GM23338 (cell line): Measurements from ENCODE around the gene PAF1. TPM values are rescaled to one million over a fixed set of nuclear protein-coding genes. Genes with fewer than 3 reads are reported as not detected.

Experiments
- ATAC-seq: fragments of 200-7000 bp; cut with Tn5 transposase; 3 replicates; pipeline ENCODE4 v1.9.1; 2020
- DNase-seq: peaks from one replicate; pipeline ENCODE4 v3.0.0-alpha.2; 2015; ENCODE audit warnings: low spot score
- H2AFZ ChIP-seq: fragments of 200-600 bp; sonication (generic); 2 replicates; pipeline ENCODE4 v1.8.0; 2016; ENCODE audit warnings: antibody characterized with exemption, mild to moderate bottlenecking, moderate library complexity
- H3F3A ChIP-seq: fragments of 200-600 bp; sonication (generic); replicated peaks from 2 replicates; pipeline ENCODE4 v1.8.0; 2017; ENCODE audit warnings: antibody characterized with exemption, mixed run types, low read depth
- H3K27ac ChIP-seq: fragments of 200-600 bp; sonication (generic); 2 replicates; pipeline ENCODE4 v1.6.1; 2016; ENCODE audit warnings: low read depth
- H3K27me3 ChIP-seq: fragments of 200-600 bp; sonication (generic); 2 replicates; pipeline ENCODE4 v1.8.0; 2016; ENCODE audit warnings: mild to moderate bottlenecking, mixed run types, moderate library complexity; ENCODE audit not compliant: insufficient read depth
- H3K36me3 ChIP-seq: fragments of 200-600 bp; sonication (generic); 2 replicates; pipeline ENCODE4 v1.8.0; 2016; ENCODE audit warnings: mild to moderate bottlenecking; ENCODE audit not compliant: insufficient read depth
- H3K4me1 ChIP-seq: fragments of 200-600 bp; sonication (generic); 2 replicates; pipeline ENCODE4 v1.8.0; 2016; ENCODE audit warnings: mild to moderate bottlenecking, moderate library complexity; ENCODE audit not compliant: insufficient read depth
- H3K4me2 ChIP-seq: fragments of 200-600 bp; sonication (generic); 2 replicates; pipeline ENCODE4 v1.7.1; 2017; ENCODE audit warnings: mixed run types
- H3K4me3 ChIP-seq: fragments of 200-600 bp; sonication (generic); 2 replicates; pipeline ENCODE4 v1.6.1; 2016; ENCODE audit warnings: mixed run types
- H3K79me2 ChIP-seq: fragments of 200-600 bp; sonication (generic); replicated peaks from 2 replicates; pipeline ENCODE4 v1.8.0; 2017; ENCODE audit warnings: mild to moderate bottlenecking; ENCODE audit not compliant: insufficient read depth
- H3K9me2 ChIP-seq: fragments of 200-600 bp; sonication (generic); 2 replicates; pipeline ENCODE4 v1.8.0; 2017; ENCODE audit not compliant: insufficient read depth
- H4K20me1 ChIP-seq: fragments of 200-600 bp; sonication (generic); replicated peaks from 2 replicates; pipeline ENCODE4 v1.8.0; 2017; ENCODE audit warnings: mild to moderate bottlenecking; ENCODE audit not compliant: insufficient read depth
- H3K27ac Mint-ChIP-seq: 2 replicates; pipeline ENCODE4 v1.8.0; 2020; ENCODE audit warnings: inconsistent platforms, mild to moderate bottlenecking, moderate library complexity, mixed read lengths
- H3K27me3 Mint-ChIP-seq: 3 replicates; pipeline ENCODE4 v1.8.0; 2022; ENCODE audit warnings: low read depth, mild to moderate bottlenecking, moderate library complexity, mixed read lengths, inconsistent platforms; ENCODE audit not compliant: insufficient read depth, poor library complexity
- H3K36me3 Mint-ChIP-seq: 3 replicates; pipeline ENCODE4 v1.8.0; 2021; ENCODE audit warnings: low read depth, mild to moderate bottlenecking, inconsistent platforms, moderate library complexity, mixed read lengths
- H3K4me1 Mint-ChIP-seq: 3 replicates; pipeline ENCODE4 v1.8.0; 2020; ENCODE audit warnings: mild to moderate bottlenecking, inconsistent platforms, mixed read lengths
- H3K4me3 Mint-ChIP-seq: 3 replicates; pipeline ENCODE4 v1.8.0; 2021; ENCODE audit warnings: moderate library complexity, mild to moderate bottlenecking, inconsistent platforms, mixed read lengths
- H3K9me3 Mint-ChIP-seq: 3 replicates; pipeline ENCODE4 v1.8.0; 2020; ENCODE audit warnings: moderate library complexity, mild to moderate bottlenecking, inconsistent platforms, mixed read lengths
- CREB1 ChIP-seq: fragments of 250-450 bp; sonication (Bioruptor Pico); IDR thresholded peaks from 2 replicates; pipeline ENCODE4 v1.5.0; 2020; ENCODE audit warnings: low read depth, mild to moderate bottlenecking, moderate library complexity
- NANOG ChIP-seq: IDR thresholded peaks from 2 replicates; pipeline ENCODE4 v1.6.1; 2016; ENCODE audit warnings: antibody characterized with exemption, borderline replicate concordance
- REST ChIP-seq: IDR thresholded peaks from one replicate; pipeline ENCODE4 v1.6.1; 2018; ENCODE audit warnings: antibody characterized with exemption; ENCODE audit not compliant: unreplicated experiment
- STAT1 ChIP-seq: IDR thresholded peaks from one replicate; pipeline ENCODE4 v1.6.1; 2016; ENCODE audit warnings: antibody characterized with exemption; ENCODE audit not compliant: unreplicated experiment
- ZNF114 ChIP-seq: fragments of 250-450 bp; sonication (Bioruptor Pico); IDR thresholded peaks from 2 replicates; pipeline ENCODE4 v1.5.0; 2020; ENCODE audit warnings: mild to moderate bottlenecking, moderate library complexity
- ZNF331 ChIP-seq: fragments of 250-450 bp; sonication (Bioruptor Pico); IDR thresholded peaks from 2 replicates; pipeline ENCODE4 v1.5.0; 2020; ENCODE audit warnings: low read depth, mild to moderate bottlenecking, moderate library complexity
- polyA plus RNA-seq: library from polyadenylated mRNA; unstranded; fragments of >200 nt; fragmentation: Nextera tagmentation; extraction: Ambion mirVana; gene quantifications from 2 replicates; pipeline ENCODE4 v1.2.1, GENCODE V29; 2016
- total RNA-seq: library from RNA; depleted of rRNA; stranded (reverse); fragments of >200 nt; shearing (Covaris generic); gene quantifications from 2 replicates; pipeline ENCODE4 v1.2.3, GENCODE V29; 2014
- TF ChIP-seq, protein P1 (sequence below), 2 experiments: fragments of 200-600 bp in 1 of 2; sonication (generic) in 1 of 2; conservative IDR thresholded peaks; 2 replicates each; pipeline versions ENCODE4 v1.5.1 to v1.6.1; 2016 to 2017; ENCODE audit warnings: antibody characterized with exemption in 2 of 2, low read depth in 2 of 2, mild to moderate bottlenecking in 2 of 2, moderate library complexity in 1 of 2
- TF ChIP-seq, protein P2 (sequence below): IDR thresholded peaks from 2 replicates; pipeline ENCODE4 v1.6.1; 2016; ENCODE audit warnings: antibody characterized with exemption

The PAF1 gene
- total and polyA plus RNA-seq, 2 experiments from 2014 or later = 22.1 to 47.3 TPM

DNA sequence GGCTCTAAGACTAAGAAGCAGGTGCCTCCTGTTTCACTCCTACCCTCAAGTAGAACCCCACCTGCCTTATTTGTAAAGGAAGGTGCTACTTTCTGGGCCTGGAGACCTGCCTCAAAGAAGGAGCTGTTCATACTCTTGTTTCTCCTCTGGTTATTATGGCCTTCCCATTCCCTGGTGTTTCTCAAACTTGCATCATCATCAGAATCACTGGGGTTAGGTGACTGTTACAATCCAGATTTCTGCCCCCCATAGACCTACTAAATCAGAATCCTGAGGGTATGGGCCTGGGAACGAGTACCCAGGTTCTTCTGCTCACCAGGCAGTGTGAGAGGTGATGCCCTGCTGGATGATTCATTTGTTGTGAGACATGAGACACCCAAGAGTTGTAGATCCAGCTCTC is 30.3 kb downstream of the PAF1 start:
- DNase-seq (no peak), ATAC-seq (no peak)
- Mint-ChIP-seq H3K27ac (no peak overlapping the region), H3K27me3 (peaks cover 7% of the 10 kb centered on the region), H3K4me3 (no peak overlapping the region), H3K36me3 (peaks cover 69% of the 10 kb centered on the region), H3K9me3 (no peaks in the 10 kb centered on the region), H3K4me1 (no peaks in the 10 kb centered on the region)
- Histone ChIP-seq H3K36me3 (peaks cover 28% of the 10 kb centered on the region), H4K20me1 (peaks cover 22% of the 10 kb centered on the region), H3F3A (peaks cover 10% of the 10 kb centered on the region; the same call in 1 of the 2 replicates), H3K27ac (no peak overlapping the region), H3K27me3 (no peaks in the 10 kb centered on the region), H2AFZ (no peak overlapping the region), H3K4me2 (no peak overlapping the region), H3K79me2 (no peaks in the 10 kb centered on the region), H3K4me3 (no peak overlapping the region), H3K9me2 (no peaks in the 10 kb centered on the region), H3K4me1 (no peaks in the 10 kb centered on the region)
- TF ChIP-seq, protein P1, sequence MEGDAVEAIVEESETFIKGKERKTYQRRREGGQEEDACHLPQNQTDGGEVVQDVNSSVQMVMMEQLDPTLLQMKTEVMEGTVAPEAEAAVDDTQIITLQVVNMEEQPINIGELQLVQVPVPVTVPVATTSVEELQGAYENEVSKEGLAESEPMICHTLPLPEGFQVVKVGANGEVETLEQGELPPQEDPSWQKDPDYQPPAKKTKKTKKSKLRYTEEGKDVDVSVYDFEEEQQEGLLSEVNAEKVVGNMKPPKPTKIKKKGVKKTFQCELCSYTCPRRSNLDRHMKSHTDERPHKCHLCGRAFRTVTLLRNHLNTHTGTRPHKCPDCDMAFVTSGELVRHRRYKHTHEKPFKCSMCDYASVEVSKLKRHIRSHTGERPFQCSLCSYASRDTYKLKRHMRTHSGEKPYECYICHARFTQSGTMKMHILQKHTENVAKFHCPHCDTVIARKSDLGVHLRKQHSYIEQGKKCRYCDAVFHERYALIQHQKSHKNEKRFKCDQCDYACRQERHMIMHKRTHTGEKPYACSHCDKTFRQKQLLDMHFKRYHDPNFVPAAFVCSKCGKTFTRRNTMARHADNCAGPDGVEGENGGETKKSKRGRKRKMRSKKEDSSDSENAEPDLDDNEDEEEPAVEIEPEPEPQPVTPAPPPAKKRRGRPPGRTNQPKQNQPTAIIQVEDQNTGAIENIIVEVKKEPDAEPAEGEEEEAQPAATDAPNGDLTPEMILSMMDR (conservative IDR thresholded peaks at IDR 0.05; ENCODE audit: low read depth in 2 of 2) = no peak
- TF ChIP-seq STAT1 = no peak
- no peak for TF ChIP-seq ZNF114 (CRISPR knock-in tag)
- TF ChIP-seq, protein P2, sequence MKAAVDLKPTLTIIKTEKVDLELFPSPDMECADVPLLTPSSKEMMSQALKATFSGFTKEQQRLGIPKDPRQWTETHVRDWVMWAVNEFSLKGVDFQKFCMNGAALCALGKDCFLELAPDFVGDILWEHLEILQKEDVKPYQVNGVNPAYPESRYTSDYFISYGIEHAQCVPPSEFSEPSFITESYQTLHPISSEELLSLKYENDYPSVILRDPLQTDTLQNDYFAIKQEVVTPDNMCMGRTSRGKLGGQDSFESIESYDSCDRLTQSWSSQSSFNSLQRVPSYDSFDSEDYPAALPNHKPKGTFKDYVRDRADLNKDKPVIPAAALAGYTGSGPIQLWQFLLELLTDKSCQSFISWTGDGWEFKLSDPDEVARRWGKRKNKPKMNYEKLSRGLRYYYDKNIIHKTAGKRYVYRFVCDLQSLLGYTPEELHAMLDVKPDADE = no peak
- TF ChIP-seq REST = no peak
- no peak for TF ChIP-seq NANOG
- TF ChIP-seq CREB1 (CRISPR knock-in tag) = no peak

GRCh38 chr19:39359026-39359425 is 31.9 kb downstream of the PAF1 start:
- Mint-ChIP-seq H3K4me1 (no peaks in the 10 kb centered on the region), H3K4me3 (no peak overlapping the region), H3K9me3 (no peaks in the 10 kb centered on the region), H3K27ac (no peak overlapping the region), H3K27me3 (peaks cover 5% of the 10 kb centered on the region), H3K36me3 (peaks cover 77% of the 10 kb centered on the region)
- H3K27me3 ChIP-seq = no peaks in the 10 kb centered on the region
- peaks cover 28% of the 10 kb centered on the region for H4K20me1 ChIP-seq
- H3K9me2 ChIP-seq = no peaks in the 10 kb centered on the region
- no peak overlapping the region for H3K4me3 ChIP-seq
- H3F3A ChIP-seq = peaks cover 10% of the 10 kb centered on the region; the same call in 1 of the 2 replicates
- no peaks in the 10 kb centered on the region for H3K79me2 ChIP-seq
- H3K4me1 ChIP-seq = no peaks in the 10 kb centered on the region
- no peak overlapping the region for H3K27ac ChIP-seq
- peaks cover 38% of the 10 kb centered on the region for H3K36me3 ChIP-seq
- ATAC-seq (no peak), DNase-seq (no peak)
- H3K4me2 ChIP-seq = no peak overlapping the region
- no peak overlapping the region for H2AFZ ChIP-seq
- TF ChIP-seq NANOG = no peak
- TF ChIP-seq, protein P1 (conservative IDR thresholded peaks at IDR 0.05; ENCODE audit: low read depth in 2 of 2) = no peak
- TF ChIP-seq ZNF331 = no peak
- no peak for TF ChIP-seq ZNF114 (CRISPR knock-in tag)
- no peak for TF ChIP-seq CREB1 (CRISPR knock-in tag)
